ENCODE data around the gene FARS2.
A peak's percentile ranks its signal among the peaks of the same experiment; 100 is the strongest.
"Not testable (repeated sequence)": the region's sequence is repeated elsewhere in the genome, so short reads cannot be mapped to it uniquely, and the experiment has no call there.

Gene FARS2

GRCh38 chr6:5645328-5646290, 384.3 kb downstream of the FARS2 start:
- DNase-seq, result no peak

- no peak for DNase-seq
Observed at GRCh38 chr6:5652406-5653137, 391.3 kb downstream of the FARS2 start.

- DNase-seq, result no peak
Observed at GRCh38 chr6:5653801-5654200, 392.5 kb downstream of the FARS2 start.

- DNase-seq, result no peak
Observed at GRCh38 chr6:5656226-5656625, 394.9 kb downstream of the FARS2 start.

GRCh38 chr6:5656695-5657094, 395.4 kb downstream of the FARS2 start:
- DNase-seq, result not testable (repeated sequence)

GRCh38 chr6:5657684-5658430, 396.5 kb downstream of the FARS2 start:
- no peak for DNase-seq

- DNase-seq, result no peak
Observed at GRCh38 chr6:5659467-5659866, 398.2 kb downstream of the FARS2 start.

GRCh38 chr6:5660772-5661171, 399.5 kb downstream of the FARS2 start:
- no peak for DNase-seq

GRCh38 chr6:5662797-5663196, 401.5 kb downstream of the FARS2 start:
- DNase-seq, result no peak

GRCh38 chr6:5663259-5663658, 401.9 kb downstream of the FARS2 start:
- no peak for DNase-seq

- no peak for DNase-seq
Observed at GRCh38 chr6:5663739-5664138, 402.4 kb downstream of the FARS2 start.

- no peak for DNase-seq
Observed at GRCh38 chr6:5664149-5664548, 402.8 kb downstream of the FARS2 start.

GRCh38 chr6:5665173-5665572, 403.9 kb downstream of the FARS2 start:
- DNase-seq, result no peak

GRCh38 chr6:5665667-5666066, 404.4 kb downstream of the FARS2 start:
- no peak for DNase-seq

- no peak for DNase-seq
Observed at GRCh38 chr6:5666695-5667094, 405.4 kb downstream of the FARS2 start.

- no peak for DNase-seq
Observed at GRCh38 chr6:5667737-5668136, 406.4 kb downstream of the FARS2 start.

GRCh38 chr6:5670381-5670780, 409.1 kb downstream of the FARS2 start:
- DNase-seq, result no peak

- peak; percentile 27 for DNase-seq
Observed at GRCh38 chr6:5670811-5671561, 409.7 kb downstream of the FARS2 start.

GRCh38 chr6:5671601-5672559, 410.6 kb downstream of the FARS2 start:
- no peak for DNase-seq

GRCh38 chr6:5672581-5673011, 411.3 kb downstream of the FARS2 start:
- DNase-seq, result no peak

All from CD4-positive, alpha-beta T cell treated with Interleukin-4 for 4 hours (primary cell).